Esophagus muscularis mucosa (tissue), 3 donors: ENCODE results near the gene XRN2.

Experiments
- CTCF ChIP-seq, 3 experiments: fragments of 200-600 bp in 2 of 3; fragments of 450-650 bp in 1 of 3; sonication (generic) in 2 of 3; IDR thresholded peaks; one replicate each; pipeline ENCODE4 v1.5.1; 2017 to 2019; ENCODE audit warnings: antibody characterized with exemption in 3 of 3, mild to moderate bottlenecking in 2 of 3, moderate library complexity in 1 of 3
- POLR2A ChIP-seq: fragments of 450-650 bp; IDR thresholded peaks from one replicate; pipeline ENCODE4 v1.6.1; 2017; ENCODE audit warnings: antibody characterized with exemption, moderate library complexity, mild to moderate bottlenecking, low read depth

DNA sequence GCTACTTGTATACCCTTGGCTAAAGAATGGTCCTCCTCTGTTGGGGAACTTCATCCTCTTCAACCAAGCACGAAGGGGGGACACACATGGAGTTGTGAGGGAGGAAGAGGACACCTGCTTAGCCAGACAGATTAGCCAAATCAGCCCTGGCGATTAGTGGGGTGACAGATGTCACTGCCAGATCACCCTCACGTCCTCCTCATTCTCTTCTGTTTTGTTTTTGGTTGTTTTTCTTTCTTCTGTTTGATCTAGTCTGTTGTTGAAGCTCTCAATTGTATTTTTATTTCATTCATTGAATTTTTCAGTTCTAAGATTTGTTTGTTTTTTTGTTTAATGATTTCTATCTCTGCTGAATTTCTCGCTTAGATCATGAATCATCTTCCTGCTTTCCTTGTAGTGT lies 121.7 kb downstream of the XRN2 start:
- no peak for TF ChIP-seq CTCF (IDR thresholded peaks at IDR 0.05)
- TF ChIP-seq POLR2A = no peak
